Measurements from ENCODE around the gene ATXN1.

DNA sequence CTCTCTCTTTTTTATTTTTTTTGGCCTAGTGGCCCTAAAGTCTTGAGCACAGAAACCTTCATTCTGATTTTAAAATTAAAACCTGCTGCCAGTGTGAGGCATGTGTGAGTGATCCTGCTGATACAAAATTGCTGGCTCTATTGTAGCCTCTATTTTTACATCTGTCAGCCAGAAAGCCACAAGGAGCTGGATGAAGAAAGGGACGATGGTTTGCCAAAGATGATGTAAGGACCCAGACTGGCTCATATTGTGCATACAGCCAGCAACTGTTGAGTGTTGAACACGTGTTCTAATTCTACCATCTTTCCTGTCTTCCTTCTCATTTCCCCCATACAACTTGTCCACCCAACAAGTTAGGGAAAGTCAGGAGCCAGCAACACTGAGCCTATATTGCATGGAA is 40.8 kb upstream of the ATXN1 start:
- TF ChIP-seq SUZ12 (IDR thresholded peaks at IDR 0.05) (no peak), FOXM1 (IDR thresholded peaks at IDR 0.05; ENCODE audit: borderline replicate concordance) (no peak), NFRKB (IDR thresholded peaks at IDR 0.05) (no peak), SP1 (IDR thresholded peaks at IDR 0.05) (no peak), ELF4 (IDR thresholded peaks at IDR 0.05) (no peak), ARNT (IDR thresholded peaks at IDR 0.05) (no peak), TARDBP (IDR thresholded peaks at IDR 0.05) (no peak), FOXA1 (IDR thresholded peaks at IDR 0.05) (no peak), FOXK2 (IDR thresholded peaks at IDR 0.05) (no peak), BHLHE40 (IDR thresholded peaks at IDR 0.05; ENCODE audit: borderline replicate concordance) (no peak)
- TF ChIP-seq, protein P1, sequence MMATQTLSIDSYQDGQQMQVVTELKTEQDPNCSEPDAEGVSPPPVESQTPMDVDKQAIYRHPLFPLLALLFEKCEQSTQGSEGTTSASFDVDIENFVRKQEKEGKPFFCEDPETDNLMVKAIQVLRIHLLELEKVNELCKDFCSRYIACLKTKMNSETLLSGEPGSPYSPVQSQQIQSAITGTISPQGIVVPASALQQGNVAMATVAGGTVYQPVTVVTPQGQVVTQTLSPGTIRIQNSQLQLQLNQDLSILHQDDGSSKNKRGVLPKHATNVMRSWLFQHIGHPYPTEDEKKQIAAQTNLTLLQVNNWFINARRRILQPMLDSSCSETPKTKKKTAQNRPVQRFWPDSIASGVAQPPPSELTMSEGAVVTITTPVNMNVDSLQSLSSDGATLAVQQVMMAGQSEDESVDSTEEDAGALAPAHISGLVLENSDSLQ (IDR thresholded peaks at IDR 0.05), result no peak

Data from HEK293T (cell line).